ENCODE data around the gene NFATC2.

- no peak for TF ChIP-seq ZNF274 (IDR thresholded peaks at IDR 0.05; ENCODE audit: low read depth, low read length)
- no peak for TF ChIP-seq YY1 (IDR thresholded peaks at IDR 0.05; ENCODE audit: insufficient read depth, insufficient read length)
- no peak for TF ChIP-seq SUZ12 (IDR thresholded peaks at IDR 0.05; ENCODE audit: extremely low read depth, insufficient read depth, insufficient read length)
Measured at GRCh38 chr20:51392614-51393186, 149.8 kb downstream of the NFATC2 start.

Data from NT2/D1 (cell line).